ENCODE results near the gene AGAP3.

DNA sequence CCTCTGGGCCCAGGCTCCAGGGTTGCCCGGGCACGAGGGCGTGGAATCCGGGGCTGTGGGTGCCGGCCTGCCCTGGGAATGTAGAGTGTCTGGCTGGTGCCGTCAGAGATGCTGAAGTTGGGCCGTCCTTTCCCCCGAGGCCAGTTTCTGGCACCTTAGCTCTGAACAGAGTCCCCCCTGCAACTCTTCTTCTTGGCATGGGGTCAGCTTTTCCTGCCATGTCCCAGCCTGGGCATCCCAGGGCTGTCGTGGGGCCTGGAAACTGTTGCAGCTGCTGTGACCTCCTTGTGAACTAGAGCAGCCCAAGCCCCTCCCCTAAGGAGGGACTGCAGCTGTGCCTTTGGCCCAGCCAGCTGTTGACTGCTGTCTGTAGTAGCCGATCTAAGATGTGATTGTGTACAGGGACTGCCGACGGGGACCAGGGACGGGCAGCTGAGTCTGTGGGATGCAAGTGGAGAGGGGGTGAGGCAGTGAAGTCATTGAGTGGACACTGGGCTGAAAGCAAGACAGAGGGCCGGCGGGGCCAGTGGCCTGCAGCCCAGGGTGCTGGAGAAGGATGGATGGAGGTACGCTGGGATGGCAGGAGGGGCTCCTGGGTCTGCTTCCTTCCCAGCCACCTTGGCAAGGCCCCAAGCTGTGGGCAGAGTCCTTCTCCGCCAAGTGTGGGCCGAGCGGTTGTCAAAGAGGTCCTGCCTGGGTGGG lies 45.5 kb downstream of the AGAP3 start:
- TF ChIP-seq POLR2A (IDR thresholded peaks at IDR 0.05; ENCODE audit: low read length), result no peak
- no peak for TF ChIP-seq GATA1 (IDR thresholded peaks at IDR 0.05; ENCODE audit: low read depth, low read length)

Measured in erythroblast (primary cell).